Ishikawa (cell line): Measurements from ENCODE around the gene SFMBT1.

Experiments
- CEBPB ChIP-seq: IDR thresholded peaks from 2 replicates; pipeline ENCODE4 v1.6.1; 2012
- CREB1 ChIP-seq: IDR thresholded peaks from 2 replicates; pipeline ENCODE4 v1.6.1; 2012; ENCODE audit warnings: low read depth
- EGR1 ChIP-seq: IDR thresholded peaks from 2 replicates; pipeline ENCODE4 v1.6.1; 2012
- EP300 ChIP-seq: IDR thresholded peaks from 2 replicates; pipeline ENCODE4 v1.6.1; 2012; ENCODE audit warnings: borderline replicate concordance
- FOXM1 ChIP-seq: IDR thresholded peaks from 2 replicates; pipeline ENCODE4 v1.6.1; 2012; ENCODE audit warnings: low read depth, borderline replicate concordance
- NFIC ChIP-seq: IDR thresholded peaks from 2 replicates; pipeline ENCODE4 v1.6.1; 2012
- RAD21 ChIP-seq: IDR thresholded peaks from 2 replicates; pipeline ENCODE4 v1.6.1; 2012; ENCODE audit warnings: low read depth
- TAF1 ChIP-seq: IDR thresholded peaks from 2 replicates; pipeline ENCODE4 v1.6.1; 2012; ENCODE audit warnings: low read depth, mild to moderate bottlenecking
- TCF12 ChIP-seq: IDR thresholded peaks from 2 replicates; pipeline ENCODE4 v1.6.1; 2012; ENCODE audit warnings: low read depth
- TEAD4 ChIP-seq: IDR thresholded peaks from 2 replicates; pipeline ENCODE4 v1.6.1; 2012
- YY1 ChIP-seq: IDR thresholded peaks from 2 replicates; pipeline ENCODE4 v1.6.1; 2012; ENCODE audit warnings: low read depth
- ZBTB7A ChIP-seq: IDR thresholded peaks from 2 replicates; pipeline ENCODE4 v1.6.1; 2012; ENCODE audit warnings: low read depth
- TF ChIP-seq, protein P1 (sequence below): IDR thresholded peaks from 2 replicates; pipeline ENCODE4 v1.6.1; 2012
- TF ChIP-seq, protein P2 (sequence below): IDR thresholded peaks from 2 replicates; pipeline ENCODE4 v1.6.1; 2012
- TF ChIP-seq, protein P3 (sequence below): IDR thresholded peaks from 2 replicates; pipeline ENCODE4 v1.6.1; 2012; ENCODE audit warnings: low read depth, mild to moderate bottlenecking

SFMBT1 gene

DNA sequence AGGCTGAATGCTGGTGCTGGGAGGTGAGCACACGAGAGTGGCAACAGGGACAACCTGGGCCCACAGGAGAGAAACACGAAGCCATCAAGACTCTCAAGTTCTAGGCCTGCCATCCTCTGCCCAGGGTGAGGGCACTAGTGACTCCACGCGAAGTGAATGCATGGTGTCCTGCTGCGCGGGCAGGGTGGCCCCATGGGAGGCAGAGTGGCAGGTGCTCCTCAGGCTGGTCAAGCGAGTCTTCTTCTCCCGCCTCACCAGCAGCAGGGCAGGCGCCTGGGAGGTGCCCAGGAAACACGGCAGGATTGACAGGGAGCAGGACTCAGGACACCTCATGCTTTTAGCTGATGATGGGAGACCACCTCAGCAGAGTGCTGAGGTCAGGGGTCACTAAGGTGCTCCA lies 175.4 kb downstream of the SFMBT1 start:
- TF ChIP-seq TEAD4: no peak
- TF ChIP-seq, protein P1, sequence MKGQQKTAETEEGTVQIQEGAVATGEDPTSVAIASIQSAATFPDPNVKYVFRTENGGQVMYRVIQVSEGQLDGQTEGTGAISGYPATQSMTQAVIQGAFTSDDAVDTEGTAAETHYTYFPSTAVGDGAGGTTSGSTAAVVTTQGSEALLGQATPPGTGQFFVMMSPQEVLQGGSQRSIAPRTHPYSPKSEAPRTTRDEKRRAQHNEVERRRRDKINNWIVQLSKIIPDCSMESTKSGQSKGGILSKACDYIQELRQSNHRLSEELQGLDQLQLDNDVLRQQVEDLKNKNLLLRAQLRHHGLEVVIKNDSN: no peak
- no peak for TF ChIP-seq ZBTB7A
- TF ChIP-seq, protein P2, sequence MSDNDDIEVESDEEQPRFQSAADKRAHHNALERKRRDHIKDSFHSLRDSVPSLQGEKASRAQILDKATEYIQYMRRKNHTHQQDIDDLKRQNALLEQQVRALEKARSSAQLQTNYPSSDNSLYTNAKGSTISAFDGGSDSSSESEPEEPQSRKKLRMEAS: no peak
- TF ChIP-seq EP300: no peak
- no peak for TF ChIP-seq FOXM1
- TF ChIP-seq YY1: no peak
- TF ChIP-seq RAD21: no peak
- TF ChIP-seq TAF1: no peak
- TF ChIP-seq CEBPB: no peak
- TF ChIP-seq CREB1: no peak
- TF ChIP-seq NFIC: no peak

DNA sequence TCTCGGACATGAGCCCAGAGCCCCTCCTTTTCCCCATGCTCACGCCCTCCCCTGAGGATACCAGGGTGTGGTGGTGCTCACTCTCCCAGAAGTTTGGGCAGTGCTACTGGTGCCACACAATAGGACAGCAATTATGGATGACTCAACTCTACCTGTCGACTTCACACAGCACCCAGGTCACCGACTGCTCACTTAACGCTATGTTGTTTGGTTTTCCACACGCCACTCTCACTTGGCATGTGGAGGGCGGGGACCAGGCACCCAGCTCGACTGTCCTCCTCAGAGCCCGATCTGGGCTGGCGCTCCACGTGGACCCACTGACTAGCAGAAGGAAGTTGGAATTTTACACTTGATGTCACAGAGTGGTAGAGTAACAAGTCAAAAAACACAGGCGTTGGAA lies 179.4 kb downstream of the SFMBT1 start:
- TF ChIP-seq TCF12 (no peak), YY1 (no peak), NFIC (no peak), EP300 (no peak), CEBPB (no peak), ZBTB7A (no peak), FOXM1 (no peak), TAF1 (no peak), TEAD4 (no peak), EGR1 (no peak)
- TF ChIP-seq, protein P2: no peak
- TF ChIP-seq, protein P1: no peak
- TF ChIP-seq, protein P3, sequence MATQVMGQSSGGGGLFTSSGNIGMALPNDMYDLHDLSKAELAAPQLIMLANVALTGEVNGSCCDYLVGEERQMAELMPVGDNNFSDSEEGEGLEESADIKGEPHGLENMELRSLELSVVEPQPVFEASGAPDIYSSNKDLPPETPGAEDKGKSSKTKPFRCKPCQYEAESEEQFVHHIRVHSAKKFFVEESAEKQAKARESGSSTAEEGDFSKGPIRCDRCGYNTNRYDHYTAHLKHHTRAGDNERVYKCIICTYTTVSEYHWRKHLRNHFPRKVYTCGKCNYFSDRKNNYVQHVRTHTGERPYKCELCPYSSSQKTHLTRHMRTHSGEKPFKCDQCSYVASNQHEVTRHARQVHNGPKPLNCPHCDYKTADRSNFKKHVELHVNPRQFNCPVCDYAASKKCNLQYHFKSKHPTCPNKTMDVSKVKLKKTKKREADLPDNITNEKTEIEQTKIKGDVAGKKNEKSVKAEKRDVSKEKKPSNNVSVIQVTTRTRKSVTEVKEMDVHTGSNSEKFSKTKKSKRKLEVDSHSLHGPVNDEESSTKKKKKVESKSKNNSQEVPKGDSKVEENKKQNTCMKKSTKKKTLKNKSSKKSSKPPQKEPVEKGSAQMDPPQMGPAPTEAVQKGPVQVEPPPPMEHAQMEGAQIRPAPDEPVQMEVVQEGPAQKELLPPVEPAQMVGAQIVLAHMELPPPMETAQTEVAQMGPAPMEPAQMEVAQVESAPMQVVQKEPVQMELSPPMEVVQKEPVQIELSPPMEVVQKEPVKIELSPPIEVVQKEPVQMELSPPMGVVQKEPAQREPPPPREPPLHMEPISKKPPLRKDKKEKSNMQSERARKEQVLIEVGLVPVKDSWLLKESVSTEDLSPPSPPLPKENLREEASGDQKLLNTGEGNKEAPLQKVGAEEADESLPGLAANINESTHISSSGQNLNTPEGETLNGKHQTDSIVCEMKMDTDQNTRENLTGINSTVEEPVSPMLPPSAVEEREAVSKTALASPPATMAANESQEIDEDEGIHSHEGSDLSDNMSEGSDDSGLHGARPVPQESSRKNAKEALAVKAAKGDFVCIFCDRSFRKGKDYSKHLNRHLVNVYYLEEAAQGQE: no peak

DNA sequence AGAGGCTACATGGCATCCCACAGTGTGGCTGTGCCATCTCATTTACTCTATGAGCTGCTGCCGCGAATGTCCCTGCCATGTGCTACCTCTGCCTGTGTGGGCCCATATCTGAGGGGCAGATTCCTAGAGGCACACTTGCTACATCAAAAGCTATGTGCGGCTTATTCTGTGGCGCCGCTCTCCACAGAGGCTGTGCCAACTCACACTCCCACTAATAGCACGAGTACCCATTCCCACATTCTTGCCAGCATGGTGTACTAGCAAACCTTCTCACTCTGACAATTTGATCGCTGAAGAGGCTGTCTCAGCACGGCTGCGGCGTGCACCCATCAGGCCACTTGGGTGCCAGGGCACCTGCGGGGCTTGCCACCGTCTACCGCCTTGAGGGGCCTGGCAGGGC lies 179.9 kb downstream of the SFMBT1 start:
- TF ChIP-seq, protein P1: no peak
- TF ChIP-seq YY1 (no peak), CREB1 (no peak), TCF12 (no peak), FOXM1 (no peak), EP300 (no peak), NFIC (no peak), EGR1 (no peak), TEAD4 (no peak), CEBPB (no peak), ZBTB7A (no peak), TAF1 (no peak), RAD21 (no peak)
- TF ChIP-seq, protein P3: no peak
- TF ChIP-seq, protein P2: no peak

DNA sequence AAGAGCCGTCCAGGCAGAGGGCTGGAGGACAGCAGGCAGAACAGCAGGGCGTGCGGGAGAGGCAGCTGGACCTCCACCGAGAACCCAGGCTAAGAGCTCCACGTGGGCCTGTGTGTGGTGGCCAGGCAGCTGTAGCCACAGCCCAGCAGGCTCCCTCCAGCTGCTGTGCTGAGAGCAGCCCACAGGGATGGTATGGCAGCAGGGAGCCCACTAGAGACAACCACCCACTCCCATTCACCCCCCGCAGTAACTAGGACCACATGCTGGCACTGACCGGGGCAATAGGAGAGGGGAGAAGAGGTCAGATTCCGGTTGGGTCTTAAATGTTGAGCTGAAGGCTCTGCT lies 185.5 kb downstream of the SFMBT1 start:
- no peak for TF ChIP-seq EP300
- TF ChIP-seq, protein P1: no peak
- TF ChIP-seq RAD21: no peak
- TF ChIP-seq FOXM1: no peak
- TF ChIP-seq YY1: no peak
- TF ChIP-seq, protein P2: no peak
- TF ChIP-seq TAF1: no peak
- TF ChIP-seq EGR1: no peak
- no peak for TF ChIP-seq ZBTB7A
- no peak for TF ChIP-seq TEAD4
- TF ChIP-seq TCF12: no peak
- no peak for TF ChIP-seq NFIC
- no peak for TF ChIP-seq CREB1
- TF ChIP-seq, protein P3: no peak
- TF ChIP-seq CEBPB: no peak
